Adipocyte (in vitro differentiated cells): ENCODE results near the gene FAM186B.

ENCODE experiments used
- DNase-seq: peaks from one replicate; pipeline ENCODE4 v3.0.0-alpha.2; 2015; ENCODE audit warnings: low read depth
- H3K27me3 ChIP-seq: replicated peaks from 2 replicates; pipeline ENCODE4 v1.7.0; 2013; ENCODE audit warnings: mild to moderate bottlenecking, low read length, moderate library complexity; ENCODE audit not compliant: control insufficient read depth, insufficient read depth
- H3K36me3 ChIP-seq: 2 replicates; pipeline ENCODE4 v1.7.0; 2013; ENCODE audit warnings: low read length, mild to moderate bottlenecking, moderate library complexity; ENCODE audit not compliant: control insufficient read depth, insufficient read depth, severe bottlenecking
- H3K4me1 ChIP-seq: 2 replicates; pipeline ENCODE4 v1.7.0; 2013; ENCODE audit warnings: mild to moderate bottlenecking, low read length, moderate library complexity; ENCODE audit not compliant: control insufficient read depth, insufficient read depth
- H3K4me3 ChIP-seq: 2 replicates; pipeline ENCODE4 v1.7.0; 2013; ENCODE audit warnings: mild to moderate bottlenecking, low read length, moderate library complexity
- H3K9ac ChIP-seq: 2 replicates; pipeline ENCODE4 v1.7.0; 2013; ENCODE audit warnings: mild to moderate bottlenecking, low read length, moderate library complexity
- H3K9me3 ChIP-seq: 2 replicates; pipeline ENCODE4 v1.7.0; 2013; ENCODE audit warnings: mild to moderate bottlenecking, low read length, moderate library complexity; ENCODE audit not compliant: control insufficient read depth

Gene FAM186B

DNA sequence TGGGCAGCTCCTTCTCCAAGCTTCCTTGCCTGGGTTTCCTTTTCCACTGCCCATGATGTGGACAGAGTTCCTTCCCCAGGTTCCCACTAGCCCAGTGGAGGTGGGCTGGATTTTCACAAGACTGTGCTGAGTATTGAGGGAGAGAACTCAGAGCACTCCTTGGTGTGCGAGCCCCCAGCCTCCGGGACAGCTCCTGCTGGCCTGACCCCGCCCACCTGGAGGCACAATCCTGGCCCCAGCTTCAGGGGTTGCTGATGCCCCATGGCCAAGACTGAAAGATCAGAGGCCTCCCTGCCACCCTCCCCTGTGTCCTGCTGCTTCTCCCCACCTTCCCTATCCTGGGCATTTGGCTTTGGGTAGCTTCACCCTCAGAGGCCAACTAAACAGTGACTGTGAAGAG is 59.0 kb downstream of the FAM186B start:
- H3K9me3 ChIP-seq, result no peaks in the 10 kb centered on the region
- H3K4me3 ChIP-seq, result no peak overlapping the region
- H3K9ac ChIP-seq, result no peak overlapping the region
- peaks cover 6% of the 10 kb centered on the region for H3K4me1 ChIP-seq
- H3K27me3 ChIP-seq, result peaks cover 84% of the 10 kb centered on the region
- no peak for DNase-seq
- no peaks in the 10 kb centered on the region for H3K36me3 ChIP-seq

DNA sequence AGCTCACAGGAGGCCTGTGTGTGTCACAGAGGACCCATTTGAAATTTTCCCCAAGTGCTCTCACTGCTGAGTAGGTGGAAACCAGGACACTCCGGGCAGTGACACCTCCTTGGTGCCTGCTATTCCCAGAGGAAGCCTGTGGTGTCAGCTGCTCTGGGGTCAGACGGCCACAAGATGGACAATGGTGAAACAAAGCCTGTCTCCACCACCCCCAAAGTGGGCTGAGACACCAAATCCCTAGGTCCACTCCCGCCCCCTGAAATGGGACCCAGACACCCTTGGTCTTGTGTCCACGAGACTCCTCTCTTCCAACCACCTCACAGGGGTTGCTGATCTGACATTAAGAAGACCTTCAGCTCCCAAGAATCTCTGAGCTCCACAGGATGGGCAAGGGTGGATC is 59.6 kb downstream of the FAM186B start:
- Histone ChIP-seq H3K27me3 (peaks cover 87% of the 10 kb centered on the region), H3K36me3 (no peaks in the 10 kb centered on the region), H3K9me3 (no peaks in the 10 kb centered on the region), H3K4me1 (peaks cover 6% of the 10 kb centered on the region), H3K9ac (no peak overlapping the region), H3K4me3 (no peak overlapping the region)
- DNase-seq, result no peak

DNA sequence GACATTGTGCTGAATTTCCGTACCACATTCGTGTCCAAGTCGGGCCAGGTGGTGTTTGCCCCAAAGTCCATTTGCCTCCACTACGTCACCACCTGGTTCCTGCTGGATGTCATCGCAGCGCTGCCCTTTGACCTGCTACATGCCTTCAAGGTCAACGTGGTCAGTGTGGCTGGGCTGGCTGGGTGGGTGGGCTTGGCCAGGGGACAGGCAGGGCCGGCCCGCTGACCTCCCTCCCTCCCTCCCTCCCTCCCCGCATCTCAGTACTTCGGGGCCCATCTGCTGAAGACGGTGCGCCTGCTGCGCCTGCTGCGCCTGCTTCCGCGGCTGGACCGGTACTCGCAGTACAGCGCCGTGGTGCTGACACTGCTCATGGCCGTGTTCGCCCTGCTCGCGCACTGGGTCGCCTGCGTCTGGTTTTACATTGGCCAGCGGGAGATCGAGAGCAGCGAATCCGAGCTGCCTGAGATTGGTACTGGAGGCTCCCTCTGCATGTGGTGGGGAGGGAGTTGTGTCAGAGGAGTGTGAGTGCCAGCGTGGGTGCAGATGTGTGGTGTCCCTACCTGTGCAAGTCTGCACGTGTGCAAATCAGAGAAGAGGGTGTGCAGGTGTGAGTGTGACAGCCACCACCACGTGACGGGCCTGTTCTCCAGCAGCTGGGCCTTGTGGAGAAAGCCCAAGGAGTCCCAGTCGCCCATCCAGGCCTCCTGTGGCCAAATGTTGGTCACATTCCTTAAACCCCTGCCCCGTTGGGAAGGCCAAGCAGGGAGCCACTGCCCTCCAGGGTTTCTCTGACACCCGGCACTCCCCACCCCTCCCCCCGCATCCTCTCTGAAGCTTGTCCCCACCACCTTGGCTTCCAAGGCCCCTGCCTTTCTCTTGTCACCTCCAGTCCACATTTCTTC is 61.3 kb downstream of the FAM186B start:
- peaks cover 85% of the 10 kb centered on the region for H3K27me3 ChIP-seq
- H3K9me3 ChIP-seq, result no peaks in the 10 kb centered on the region
- no peak for DNase-seq
- H3K4me1 ChIP-seq, result peaks cover 6% of the 10 kb centered on the region
- H3K36me3 ChIP-seq, result no peaks in the 10 kb centered on the region
- no peak overlapping the region for H3K4me3 ChIP-seq
- H3K9ac ChIP-seq, result no peak overlapping the region

DNA sequence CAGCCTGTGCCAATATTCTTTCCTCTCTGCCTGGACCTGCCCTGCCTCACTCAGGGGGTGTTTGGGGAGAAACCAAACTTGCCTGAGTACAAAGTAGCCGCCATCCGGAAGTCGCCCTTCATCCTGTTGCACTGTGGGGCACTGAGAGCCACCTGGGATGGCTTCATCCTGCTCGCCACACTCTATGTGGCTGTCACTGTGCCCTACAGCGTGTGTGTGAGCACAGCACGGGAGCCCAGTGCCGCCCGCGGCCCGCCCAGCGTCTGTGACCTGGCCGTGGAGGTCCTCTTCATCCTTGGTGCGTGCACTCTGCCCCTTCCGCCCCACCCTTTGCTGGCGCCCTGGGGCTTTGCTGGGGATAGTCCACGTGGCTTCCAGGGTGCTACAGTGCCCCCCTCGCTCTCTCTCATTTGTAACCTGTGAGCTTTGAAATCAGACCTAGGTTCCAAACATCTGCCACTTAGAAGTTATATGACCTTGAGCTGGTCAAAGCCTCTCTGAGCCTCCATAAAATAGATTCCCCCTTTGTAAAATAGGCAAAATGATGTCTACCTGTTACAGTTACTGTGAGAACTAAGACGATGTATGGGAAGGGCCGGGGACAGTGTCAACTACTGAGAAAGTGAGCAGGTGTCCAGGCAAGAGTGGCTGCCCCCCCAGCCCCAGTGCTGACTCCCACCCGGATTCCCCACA is 62.1 kb downstream of the FAM186B start:
- Histone ChIP-seq H3K4me3 (no peak overlapping the region), H3K36me3 (no peaks in the 10 kb centered on the region), H3K27me3 (peaks cover 78% of the 10 kb centered on the region), H3K4me1 (no peaks in the 10 kb centered on the region), H3K9ac (no peak overlapping the region), H3K9me3 (no peaks in the 10 kb centered on the region)
- DNase-seq, result no peak

DNA sequence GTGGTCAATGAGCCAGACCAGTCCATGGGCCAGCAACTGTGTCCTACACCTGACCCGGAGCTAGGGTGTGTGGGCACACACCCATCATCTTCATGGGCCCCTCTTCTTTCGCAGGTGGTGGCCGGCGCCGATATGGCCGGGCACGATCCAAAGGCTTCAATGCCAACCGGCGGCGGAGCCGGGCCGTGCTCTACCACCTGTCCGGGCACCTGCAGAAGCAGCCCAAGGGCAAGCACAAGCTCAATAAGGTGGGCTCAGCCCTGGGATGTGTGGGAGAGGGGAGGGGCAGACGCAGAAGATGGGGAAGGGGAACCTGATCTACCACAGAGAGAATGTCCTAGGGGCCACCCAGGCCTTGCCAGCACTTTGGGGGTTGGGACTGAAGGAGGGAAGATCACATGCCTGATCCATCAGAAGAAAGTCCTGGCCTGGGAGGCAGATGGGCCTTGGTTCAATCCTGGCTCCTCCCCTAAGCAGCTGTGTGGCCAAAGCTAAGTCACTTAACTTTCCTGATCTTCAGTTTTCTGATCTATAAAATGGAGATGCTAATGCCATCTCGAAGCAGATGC is 62.8 kb downstream of the FAM186B start:
- peaks cover 6% of the 10 kb centered on the region for H3K4me1 ChIP-seq
- H3K9ac ChIP-seq, result no peak overlapping the region
- peaks cover 77% of the 10 kb centered on the region for H3K27me3 ChIP-seq
- no peak for DNase-seq
- no peaks in the 10 kb centered on the region for H3K36me3 ChIP-seq
- H3K9me3 ChIP-seq, result no peaks in the 10 kb centered on the region
- no peak overlapping the region for H3K4me3 ChIP-seq

DNA sequence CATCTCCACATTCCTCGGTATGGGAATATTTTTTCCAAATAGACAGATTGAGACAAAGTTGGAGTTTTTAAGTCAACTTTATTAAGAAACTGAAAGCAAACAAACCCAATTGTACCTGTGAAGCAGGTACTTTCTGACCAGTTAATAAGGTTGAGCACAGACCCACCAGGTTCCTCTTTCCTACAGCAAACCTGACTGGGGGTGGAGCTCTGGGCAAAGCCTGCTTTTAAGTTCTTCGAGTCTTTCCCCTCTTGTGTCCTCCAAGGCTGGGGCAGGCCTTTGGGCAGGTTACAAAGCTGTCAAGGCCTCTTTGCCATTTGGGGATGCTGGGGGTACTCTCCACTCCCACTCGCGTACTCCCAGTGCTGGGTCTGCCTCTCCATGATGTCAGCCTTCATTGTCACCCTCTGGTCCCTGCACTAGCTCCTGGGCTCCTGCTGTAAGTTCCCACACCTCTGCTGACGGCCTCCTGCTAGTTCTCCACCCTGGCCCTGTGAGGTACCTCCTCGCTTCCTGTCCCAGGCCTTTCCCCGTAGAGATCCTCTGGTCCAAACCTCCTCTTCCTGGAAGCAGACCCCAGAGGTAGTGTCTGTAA is 63.4 kb downstream of the FAM186B start:
- Histone ChIP-seq H3K27me3 (peaks cover 76% of the 10 kb centered on the region), H3K9ac (no peak overlapping the region), H3K4me3 (no peak overlapping the region), H3K4me1 (peaks cover 9% of the 10 kb centered on the region), H3K36me3 (no peaks in the 10 kb centered on the region), H3K9me3 (no peaks in the 10 kb centered on the region)
- DNase-seq, result no peak

DNA sequence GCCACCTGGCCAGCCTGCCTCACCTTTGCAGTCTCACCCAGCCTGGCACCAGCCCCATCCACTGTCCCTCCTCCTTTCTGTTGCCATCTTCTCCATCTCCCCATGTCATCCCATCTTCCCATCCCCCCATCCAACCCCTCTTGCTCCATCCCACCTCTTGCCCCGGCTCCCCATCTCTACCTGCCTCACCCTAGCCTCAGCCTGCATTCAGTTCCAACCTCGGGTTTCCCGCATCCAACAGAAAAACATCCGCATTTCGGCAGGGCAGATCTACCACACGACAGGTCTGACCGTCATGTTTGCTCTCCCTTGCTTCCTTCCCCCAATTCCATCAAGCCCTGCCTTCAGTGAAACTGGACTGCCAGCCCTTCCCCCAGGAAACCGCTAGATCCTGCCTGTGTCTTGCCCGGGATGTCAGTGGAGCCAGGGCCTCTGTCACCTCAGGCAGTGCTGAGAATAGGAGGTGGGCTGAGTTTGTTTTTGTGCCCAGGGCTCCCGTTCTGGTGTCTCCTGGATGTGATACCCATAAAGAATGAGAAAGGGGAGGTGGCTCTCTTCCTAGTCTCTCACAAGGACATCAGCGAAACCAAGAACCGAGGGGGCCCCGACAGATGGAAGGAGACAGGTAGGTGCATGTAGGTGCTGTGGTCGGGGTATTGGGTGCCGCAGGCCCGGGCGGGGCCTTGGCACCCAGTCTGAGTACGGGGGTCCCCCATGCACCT is 64.1 kb downstream of the FAM186B start:
- no peak overlapping the region for H3K9ac ChIP-seq
- H3K27me3 ChIP-seq, result peaks cover 77% of the 10 kb centered on the region
- peaks cover 9% of the 10 kb centered on the region for H3K4me1 ChIP-seq
- H3K9me3 ChIP-seq, result no peaks in the 10 kb centered on the region
- DNase-seq, result no peak
- H3K36me3 ChIP-seq, result no peaks in the 10 kb centered on the region
- H3K4me3 ChIP-seq, result no peak overlapping the region

DNA sequence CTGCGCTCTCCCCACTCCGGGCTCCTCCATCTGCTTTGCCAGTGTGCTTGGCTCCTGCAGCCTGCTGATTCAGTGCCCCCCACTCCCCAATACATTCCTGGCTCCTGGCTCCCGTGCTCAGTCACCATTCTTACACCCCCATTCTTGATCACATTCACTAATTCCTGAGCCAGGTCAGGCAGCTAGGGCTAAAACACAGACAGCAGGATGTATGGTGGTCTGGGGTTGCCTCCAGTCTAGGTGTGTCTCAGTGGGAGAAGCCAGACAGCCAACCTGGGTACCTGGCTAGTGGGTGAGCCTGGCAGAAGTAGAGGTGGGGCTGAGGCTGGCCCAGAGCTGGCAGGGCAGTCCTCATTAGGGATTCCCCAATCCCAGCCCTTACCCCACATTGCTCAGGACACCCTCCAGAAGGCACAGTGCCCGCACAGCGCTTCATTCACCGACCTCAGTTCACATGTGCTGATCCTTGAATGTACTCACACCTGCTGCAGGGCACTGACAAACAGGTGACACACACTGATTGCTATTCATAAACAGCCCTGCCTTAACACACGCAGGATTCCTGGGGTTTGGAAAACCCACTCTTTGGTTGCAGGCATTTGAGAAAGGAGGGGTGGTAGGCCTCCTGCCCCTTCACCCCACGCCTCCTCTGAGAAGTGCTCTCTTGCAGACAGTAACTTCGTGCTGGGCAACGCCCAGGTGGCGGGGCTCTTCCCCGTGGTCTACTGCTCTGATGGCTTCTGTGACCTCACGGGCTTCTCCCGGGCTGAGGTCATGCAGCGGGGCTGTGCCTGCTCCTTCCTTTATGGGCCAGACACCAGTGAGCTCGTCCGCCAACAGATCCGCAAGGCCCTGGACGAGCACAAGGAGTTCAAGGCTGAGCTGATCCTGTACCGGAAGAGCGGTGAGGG is 65.0 kb downstream of the FAM186B start:
- Histone ChIP-seq H3K9ac (no peak overlapping the region), H3K36me3 (no peaks in the 10 kb centered on the region), H3K27me3 (peaks cover 70% of the 10 kb centered on the region), H3K4me1 (peaks cover 9% of the 10 kb centered on the region), H3K9me3 (no peaks in the 10 kb centered on the region), H3K4me3 (no peak overlapping the region)
- no peak for DNase-seq

DNA sequence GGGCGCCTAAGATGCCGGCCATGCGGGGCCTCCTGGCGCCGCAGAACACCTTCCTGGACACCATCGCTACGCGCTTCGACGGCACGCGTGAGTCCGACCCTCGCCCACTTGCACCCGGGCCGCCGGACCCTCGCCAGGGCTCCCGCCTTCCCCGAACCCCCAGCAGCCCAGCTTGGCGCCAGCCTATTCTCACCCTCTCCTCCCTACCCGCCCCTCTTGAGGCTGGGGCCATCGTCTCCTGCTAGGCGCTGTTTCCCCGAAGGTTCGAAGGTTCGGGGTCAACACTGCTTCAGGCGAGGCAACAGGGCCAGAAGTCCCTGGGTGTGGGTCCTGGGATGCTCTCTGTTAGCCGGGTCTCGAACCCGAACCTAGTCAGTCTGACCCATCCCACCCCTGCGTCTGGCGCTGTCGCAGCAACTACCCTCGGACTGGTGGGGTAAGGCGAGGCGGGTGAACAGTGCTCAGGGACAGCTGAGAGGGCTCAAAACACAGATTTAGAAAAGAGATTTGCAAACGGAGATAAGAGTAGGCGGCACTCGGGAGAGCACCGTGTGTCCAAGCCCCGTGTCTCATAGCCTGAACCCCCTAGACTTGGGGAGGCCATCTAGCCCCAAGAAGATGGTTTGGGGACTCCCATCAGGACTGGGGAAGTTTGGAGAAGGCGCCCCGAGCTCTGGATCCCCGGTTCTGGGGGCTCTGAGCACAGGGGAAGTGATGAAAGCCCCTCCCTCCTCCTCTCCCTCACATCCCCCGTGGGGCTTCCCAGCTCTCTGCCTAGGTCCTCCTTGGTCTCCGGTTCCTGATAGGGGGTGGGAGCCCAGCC is 65.8 kb downstream of the FAM186B start:
- peaks cover 62% of the 10 kb centered on the region for H3K27me3 ChIP-seq
- H3K9ac ChIP-seq, result no peak overlapping the region
- no peaks in the 10 kb centered on the region for H3K9me3 ChIP-seq
- no peak for DNase-seq
- H3K4me1 ChIP-seq, result peaks cover 9% of the 10 kb centered on the region
- no peaks in the 10 kb centered on the region for H3K36me3 ChIP-seq
- no peak overlapping the region for H3K4me3 ChIP-seq
